ENCODE results near the gene ELMOD2.
A peak's percentile ranks its signal among the peaks of the same experiment; 100 is the strongest.

The ELMOD2 gene

GRCh38 chr4:140575489-140575888 is 51.5 kb downstream of the ELMOD2 start:
- TF ChIP-seq CTCF (IDR thresholded peaks at IDR 0.05; ENCODE audit: control insufficient read depth, insufficient read depth, low read depth, low read length, missing control alignments) = no peak
- H3K4me3 ChIP-seq (ENCODE audit: control insufficient read depth, low read depth, low read length) = no peak overlapping the region
- DNase-seq (ENCODE audit: low read depth) = no peak

DNA sequence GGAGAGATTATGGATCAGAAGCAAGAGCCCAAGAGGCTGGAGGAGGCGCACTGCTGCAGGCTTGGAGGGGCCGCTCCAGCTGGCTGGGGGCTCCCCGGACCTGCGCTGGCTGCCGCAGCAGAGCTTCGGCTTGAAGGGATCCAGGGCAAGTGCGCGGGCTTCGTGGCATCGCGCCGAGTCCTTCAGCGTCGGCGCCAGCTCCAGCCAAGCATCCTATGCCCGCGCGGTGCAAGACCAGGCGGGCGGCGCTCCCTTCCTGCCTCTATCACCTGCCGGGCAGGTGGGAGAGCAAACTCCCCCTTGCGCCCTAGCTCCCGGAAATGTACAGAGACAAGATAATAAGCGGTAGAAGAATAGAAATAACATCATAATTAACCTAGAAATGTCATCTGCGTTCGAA is 55.3 kb downstream of the ELMOD2 start:
- H3K4me3 ChIP-seq (ENCODE audit: control insufficient read depth, low read depth, low read length) = no peak overlapping the region
- no peak for DNase-seq (ENCODE audit: low read depth)
- no peak for TF ChIP-seq CTCF (IDR thresholded peaks at IDR 0.05; ENCODE audit: control insufficient read depth, insufficient read depth, low read depth, low read length, missing control alignments)

GRCh38 chr4:140581078-140581477 is 57.1 kb downstream of the ELMOD2 start:
- no peak for DNase-seq (ENCODE audit: low read depth)
- no peak for TF ChIP-seq CTCF (IDR thresholded peaks at IDR 0.05; ENCODE audit: control insufficient read depth, insufficient read depth, low read depth, low read length, missing control alignments)
- no peak overlapping the region for H3K4me3 ChIP-seq (ENCODE audit: control insufficient read depth, low read depth, low read length)

DNA sequence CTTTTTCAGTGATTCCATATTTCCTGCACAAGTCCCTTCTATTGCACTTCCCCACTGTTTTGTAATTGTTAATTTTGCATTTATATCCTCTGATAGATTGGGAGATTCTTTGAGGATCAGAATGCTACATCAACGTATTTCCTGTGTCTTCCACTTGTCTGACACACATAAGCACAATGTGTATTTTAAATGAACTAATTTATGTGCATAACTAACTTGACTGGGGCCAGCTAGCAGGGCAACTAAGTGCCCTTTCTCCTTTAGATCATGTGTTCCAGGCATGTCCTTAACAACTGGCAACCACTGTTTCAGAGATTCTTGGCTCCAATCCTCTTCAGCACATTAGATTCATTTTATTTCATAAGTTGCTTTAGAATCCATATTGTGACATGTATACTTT is 60.5 kb downstream of the ELMOD2 start:
- no peak overlapping the region for H3K4me3 ChIP-seq (ENCODE audit: control insufficient read depth, low read depth, low read length)
- no peak for TF ChIP-seq CTCF (IDR thresholded peaks at IDR 0.05; ENCODE audit: control insufficient read depth, insufficient read depth, low read depth, low read length, missing control alignments)
- DNase-seq (ENCODE audit: low read depth) = no peak

GRCh38 chr4:140595065-140595464 is 71.1 kb downstream of the ELMOD2 start:
- peak; percentile 59 for TF ChIP-seq CTCF (IDR thresholded peaks at IDR 0.05; ENCODE audit: control insufficient read depth, insufficient read depth, low read depth, low read length, missing control alignments)
- no peak overlapping the region for H3K4me3 ChIP-seq (ENCODE audit: control insufficient read depth, low read depth, low read length)
- no peak for DNase-seq (ENCODE audit: low read depth)

- H3K4me3 ChIP-seq (ENCODE audit: control insufficient read depth, low read depth, low read length) = no peak overlapping the region
- TF ChIP-seq CTCF (IDR thresholded peaks at IDR 0.05; ENCODE audit: control insufficient read depth, insufficient read depth, low read depth, low read length, missing control alignments) = no peak
- DNase-seq (ENCODE audit: low read depth) = no peak
Observed at GRCh38 chr4:140600408-140600807, 76.4 kb downstream of the ELMOD2 start.

GRCh38 chr4:140602714-140603113 is 78.7 kb downstream of the ELMOD2 start:
- H3K4me3 ChIP-seq (ENCODE audit: control insufficient read depth, low read depth, low read length) = no peak overlapping the region
- DNase-seq (ENCODE audit: low read depth) = no peak
- TF ChIP-seq CTCF (IDR thresholded peaks at IDR 0.05; ENCODE audit: control insufficient read depth, insufficient read depth, low read depth, low read length, missing control alignments) = no peak
